ENCODE data around the gene RBP3.

RBP3 gene

GRCh38 chr10:47376522-47377220 is 28.5 kb downstream of the RBP3 start:
- peaks cover 3% of the 10 kb centered on the region; the same call in 1 of the 2 replicates for H3K4me1 ChIP-seq (ENCODE audit: control insufficient read depth, insufficient read depth, low read length)
- ChIA-PET CTCF (interaction anchor here (0.6 to 1.5 kb wide), 4 partner anchors 11 to 73 kb away, joined by 3 to 5 read pairs (median 4); no protein-coding TSS in a partner anchor), POLR2A (interaction anchor here (0.6 kb wide), 1 partner anchor 73 kb away, joined by 3 read pairs; no protein-coding TSS in a partner anchor)
- H3K4me3 ChIP-seq (ENCODE audit: low read depth, low read length) = no peak overlapping the region
- no peak for TF ChIP-seq KLF10 (tag by site-specific recombination; IDR thresholded peaks at IDR 0.05)
- no peaks in the 10 kb centered on the region for H3K9me3 ChIP-seq (ENCODE audit: control insufficient read depth, insufficient read depth, low read depth, low read length)
- H3K36me3 ChIP-seq (ENCODE audit: control insufficient read depth in 2 of 2, insufficient read depth in 1 of 2, low read length in 2 of 2) = no peaks in the 10 kb centered on the region
- no peak overlapping the region for H3K27ac ChIP-seq (ENCODE audit: extremely low read depth, low read depth, low read length)

GRCh38 chr10:47378183-47378510 is 30.0 kb downstream of the RBP3 start:
- ChIA-PET POLR2A (no interaction called here), CTCF (interaction anchor here (1.4 to 1.5 kb wide), 2 partner anchors 12 to 16 kb away, joined by 3 read pairs; no protein-coding TSS in a partner anchor)
- Histone ChIP-seq H3K36me3 (ENCODE audit: control insufficient read depth in 2 of 2, insufficient read depth in 1 of 2, low read length in 2 of 2) (no peaks in the 10 kb centered on the region), H3K27ac (ENCODE audit: extremely low read depth, low read depth, low read length) (no peak overlapping the region), H3K4me3 (ENCODE audit: low read depth, low read length) (no peak overlapping the region), H3K9me3 (ENCODE audit: control insufficient read depth, insufficient read depth, low read depth, low read length) (no peaks in the 10 kb centered on the region), H3K4me1 (ENCODE audit: control insufficient read depth, insufficient read depth, low read length) (peaks cover 3% of the 10 kb centered on the region; the same call in 1 of the 2 replicates)
- no peak for TF ChIP-seq ZNF785 (tag by site-specific recombination; IDR thresholded peaks at IDR 0.05)
- no peak for TF ChIP-seq ZIC2 (tag by site-specific recombination; IDR thresholded peaks at IDR 0.05)
- TF ChIP-seq ZNF670 (tag by site-specific recombination; IDR thresholded peaks at IDR 0.05; ENCODE audit: low read depth) = no peak
- TF ChIP-seq ZNF548 (tag by site-specific recombination; IDR thresholded peaks at IDR 0.05) = no peak
- TF ChIP-seq ZNF792 (tag by site-specific recombination; IDR thresholded peaks at IDR 0.05) = no peak
- TF ChIP-seq AEBP2 (tag by site-specific recombination; IDR thresholded peaks at IDR 0.05; ENCODE audit: borderline replicate concordance) = no peak
- TF ChIP-seq WT1 (tag by site-specific recombination; IDR thresholded peaks at IDR 0.05) = no peak
- TF ChIP-seq ZNF600 (tag by site-specific recombination; IDR thresholded peaks at IDR 0.05) = no peak
- no peak for TF ChIP-seq ZNF513 (tag by site-specific recombination; IDR thresholded peaks at IDR 0.05)
- TF ChIP-seq OVOL3 (tag by site-specific recombination; IDR thresholded peaks at IDR 0.05) = no peak

GRCh38 chr10:47378606-47379444 is 30.7 kb downstream of the RBP3 start:
- Histone ChIP-seq H3K4me1 (ENCODE audit: control insufficient read depth, insufficient read depth, low read length) (peaks cover 3% of the 10 kb centered on the region; the same call in 1 of the 2 replicates), H3K4me3 (ENCODE audit: low read depth, low read length) (no peak overlapping the region), H3K9me3 (ENCODE audit: control insufficient read depth, insufficient read depth, low read depth, low read length) (no peaks in the 10 kb centered on the region), H3K27ac (ENCODE audit: extremely low read depth, low read depth, low read length) (no peak overlapping the region), H3K36me3 (ENCODE audit: control insufficient read depth in 2 of 2, insufficient read depth in 1 of 2, low read length in 2 of 2) (no peaks in the 10 kb centered on the region)
- no peak for TF ChIP-seq ZNF571 (tag by site-specific recombination; IDR thresholded peaks at IDR 0.05)
- no peak for TF ChIP-seq YY2 (tag by site-specific recombination; IDR thresholded peaks at IDR 0.05)
- no peak for TF ChIP-seq ZNF701 (tag by site-specific recombination; IDR thresholded peaks at IDR 0.05)
- TF ChIP-seq ZNF558 (tag by site-specific recombination; IDR thresholded peaks at IDR 0.05) = no peak
- no peak for TF ChIP-seq ZNF580 (tag by site-specific recombination; IDR thresholded peaks at IDR 0.05)
- POLR2A ChIA-PET = interaction anchor here (1.0 kb wide), 1 partner anchor 1095 kb away, joined by 6 read pairs; no protein-coding TSS in a partner anchor
- CTCF ChIA-PET = interaction anchor here (0.7 to 1.4 kb wide), 3 partner anchors 14 to 25 kb away, joined by 3 read pairs; no protein-coding TSS in a partner anchor

Data from HEK293 (cell line).